ENCODE results near the gene FAM193A. TPM values are rescaled to one million over a fixed set of nuclear protein-coding genes. Genes with fewer than 3 reads are reported as not detected.

Gene FAM193A
- total RNA-seq, 1 experiment from 2014 or later, result 38.2 TPM

GRCh38 chr4:2742823-2743517, 206.5 kb downstream of the FAM193A start:
- DNase-seq (ENCODE audit: low spot score), result no peak
- BruUV-seq (replicated peaks), result no TSS peak
- H3K27me3 ChIP-seq (replicated peaks; ENCODE audit: insufficient read depth, low read depth, low read length, poor library complexity), result no peaks in the 10 kb centered on the region
- H3K4me1 ChIP-seq (ENCODE audit: insufficient read depth, low read length, poor library complexity, severe bottlenecking), result peaks cover 22% of the 10 kb centered on the region
- H3K4me3 ChIP-seq (ENCODE audit: low read depth, low read length, poor library complexity, severe bottlenecking), result no peak overlapping the region
- CTCF ChIA-PET, result no interaction called here
- TF ChIP-seq CTCF (conservative IDR thresholded peaks at IDR 0.05; ENCODE audit: low read depth, low read length), result no peak
- TF ChIP-seq EZH2 (IDR thresholded peaks at IDR 0.05; ENCODE audit: borderline replicate concordance, low read depth, low read length, poor library complexity, severe bottlenecking), result no peak
- H3K27ac ChIP-seq (ENCODE audit: low read depth, low read length, poor library complexity, severe bottlenecking), result no peak overlapping the region
- no peaks in the 10 kb centered on the region for H3K9me3 ChIP-seq (ENCODE audit: low read depth, low read length, poor library complexity, severe bottlenecking)
- peaks cover 36% of the 10 kb centered on the region for H3K36me3 ChIP-seq (ENCODE audit: insufficient read depth, low read length, poor library complexity, severe bottlenecking)
- POLR2A ChIA-PET (ENCODE audit: low non-redundant PET), result no interaction called here
- intact Hi-C loops (cut with micrococcal nuclease; ENCODE audit: unreplicated experiment), result no loop called here

GRCh38 chr4:2743518-2744445, 207.3 kb downstream of the FAM193A start:
- Histone ChIP-seq H3K36me3 (ENCODE audit: insufficient read depth, low read length, poor library complexity, severe bottlenecking) (peaks cover 36% of the 10 kb centered on the region), H3K27ac (ENCODE audit: low read depth, low read length, poor library complexity, severe bottlenecking) (no peak overlapping the region), H3K9me3 (ENCODE audit: low read depth, low read length, poor library complexity, severe bottlenecking) (no peaks in the 10 kb centered on the region), H3K27me3 (replicated peaks; ENCODE audit: insufficient read depth, low read depth, low read length, poor library complexity) (no peaks in the 10 kb centered on the region), H3K4me3 (ENCODE audit: low read depth, low read length, poor library complexity, severe bottlenecking) (no peak overlapping the region), H3K4me1 (ENCODE audit: insufficient read depth, low read length, poor library complexity, severe bottlenecking) (peaks cover 22% of the 10 kb centered on the region)
- no TSS peak for BruUV-seq (replicated peaks)
- CTCF ChIA-PET, result no interaction called here
- no peak for DNase-seq (ENCODE audit: low spot score)
- intact Hi-C loops (cut with micrococcal nuclease; ENCODE audit: unreplicated experiment), result no loop called here
- POLR2A ChIA-PET (ENCODE audit: low non-redundant PET), result no interaction called here
- no peak for TF ChIP-seq CTCF (conservative IDR thresholded peaks at IDR 0.05; ENCODE audit: low read depth, low read length)
- no peak for TF ChIP-seq EZH2 (IDR thresholded peaks at IDR 0.05; ENCODE audit: borderline replicate concordance, low read depth, low read length, poor library complexity, severe bottlenecking)

- BruUV-seq (replicated peaks), result no TSS peak
- intact Hi-C loops (cut with micrococcal nuclease; ENCODE audit: unreplicated experiment), result no loop called here
- Histone ChIP-seq H3K27me3 (replicated peaks; ENCODE audit: insufficient read depth, low read depth, low read length, poor library complexity) (no peaks in the 10 kb centered on the region), H3K4me3 (ENCODE audit: low read depth, low read length, poor library complexity, severe bottlenecking) (no peak overlapping the region), H3K36me3 (ENCODE audit: insufficient read depth, low read length, poor library complexity, severe bottlenecking) (peaks cover 36% of the 10 kb centered on the region), H3K4me1 (ENCODE audit: insufficient read depth, low read length, poor library complexity, severe bottlenecking) (peaks cover 22% of the 10 kb centered on the region), H3K27ac (ENCODE audit: low read depth, low read length, poor library complexity, severe bottlenecking) (peak overlapping the region; percentile 10), H3K9me3 (ENCODE audit: low read depth, low read length, poor library complexity, severe bottlenecking) (no peaks in the 10 kb centered on the region)
- ChIA-PET POLR2A (ENCODE audit: low non-redundant PET) (interaction anchor here (0.6 kb wide), 1 partner anchor 15 kb away, joined by 3 read pairs; no protein-coding TSS in a partner anchor), CTCF (no interaction called here)
- peak; percentile 57 for DNase-seq (ENCODE audit: low spot score)
- TF ChIP-seq CTCF (conservative IDR thresholded peaks at IDR 0.05; ENCODE audit: low read depth, low read length) (no peak), EZH2 (IDR thresholded peaks at IDR 0.05; ENCODE audit: borderline replicate concordance, low read depth, low read length, poor library complexity, severe bottlenecking) (no peak)
Measured at GRCh38 chr4:2744576-2745270, 208.3 kb downstream of the FAM193A start.
